ENCODE results near the gene YPEL3.

GRCh38 chr16:30085820-30086219 lies 10.2 kb downstream of the YPEL3 start:
- TF ChIP-seq CTCF (IDR thresholded peaks at IDR 0.05) (no peak), POLR2AphosphoS5 (IDR thresholded peaks at IDR 0.05) (no peak), EP300 (IDR thresholded peaks at IDR 0.05) (no peak)

Measured in suprapubic skin (tissue), 4 donors.